HUES48 (cell line): ENCODE results near the gene PDSS2.

Experiments used
- H3K27ac ChIP-seq: one replicate; pipeline ENCODE4 v1.7.0; 2013; ENCODE audit warnings: low read depth, low read length, inconsistent platforms
- H3K27me3 ChIP-seq: 2 replicates; pipeline ENCODE4 v1.6.1; 2013; ENCODE audit warnings: mild to moderate bottlenecking, low read length; ENCODE audit not compliant: control insufficient read depth, insufficient read depth
- H3K36me3 ChIP-seq: 2 replicates; pipeline ENCODE4 v1.6.1; 2013; ENCODE audit warnings: low read length; ENCODE audit not compliant: control insufficient read depth, insufficient read depth
- H3K4me1 ChIP-seq: 2 replicates; pipeline ENCODE4 v1.6.1; 2013; ENCODE audit warnings: mild to moderate bottlenecking, low read length; ENCODE audit not compliant: control insufficient read depth, insufficient read depth
- H3K4me3 ChIP-seq: 2 replicates; pipeline ENCODE4 v1.5.1; 2013; ENCODE audit warnings: mild to moderate bottlenecking, low read depth, low read length
- H3K9ac ChIP-seq: 2 replicates; pipeline ENCODE4 v1.6.1; 2013; ENCODE audit warnings: mild to moderate bottlenecking, low read depth, low read length, moderate library complexity
- H3K9me3 ChIP-seq: 2 replicates; pipeline ENCODE4 v1.6.1; 2013; ENCODE audit warnings: low read length; ENCODE audit not compliant: control insufficient read depth, insufficient read depth

The PDSS2 gene

DNA sequence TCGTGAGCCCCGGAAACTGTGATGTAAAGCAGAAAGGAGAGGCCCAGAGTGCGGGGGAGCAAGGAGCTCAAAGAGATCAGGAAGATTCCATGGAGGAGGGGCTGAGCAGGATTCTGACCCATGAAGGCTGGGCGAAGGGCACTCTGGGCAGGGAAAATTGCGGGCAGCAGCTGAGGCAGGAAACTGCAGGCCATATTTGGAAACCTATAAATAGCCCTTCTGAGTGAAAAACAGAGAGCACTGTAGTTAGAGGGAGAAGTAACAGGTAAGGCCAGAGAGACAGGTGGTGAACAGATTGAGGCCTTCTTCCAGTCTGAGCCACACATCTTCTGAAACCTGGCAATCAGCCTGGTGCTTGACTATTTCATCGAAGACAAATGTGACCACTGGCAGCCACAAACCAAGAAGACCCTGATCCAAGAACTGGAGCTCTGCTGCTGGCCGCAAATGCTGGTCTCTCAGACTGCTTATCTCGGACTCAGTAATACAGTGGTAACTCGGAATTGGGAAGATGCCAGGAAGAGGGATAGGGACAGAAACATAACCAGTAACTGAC lies 329.9 kb downstream of the PDSS2 start:
- no peak overlapping the region for H3K27ac ChIP-seq
- peaks cover 36% of the 10 kb centered on the region for H3K4me1 ChIP-seq
- no peak overlapping the region for H3K4me3 ChIP-seq

DNA sequence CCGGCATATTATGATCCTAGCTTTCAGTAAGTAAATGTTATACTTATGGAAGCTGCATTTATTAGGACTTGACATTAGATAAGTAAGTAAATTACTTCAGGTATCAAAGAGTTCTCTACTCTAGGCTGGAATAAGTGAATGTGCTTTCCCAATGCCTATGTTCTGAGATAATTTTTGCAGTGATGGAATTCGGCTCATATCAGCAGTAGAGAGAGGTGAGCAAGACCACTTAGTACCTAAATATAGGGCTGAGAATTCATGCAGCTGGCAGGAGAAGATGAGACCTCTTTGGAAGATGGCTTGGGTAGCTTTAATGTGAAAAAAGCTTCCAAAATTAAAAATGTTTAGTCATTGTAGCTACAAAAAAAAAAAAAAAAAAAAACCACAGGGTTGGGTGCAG lies 330.8 kb downstream of the PDSS2 start:
- peaks cover 38% of the 10 kb centered on the region for H3K4me1 ChIP-seq
- no peaks in the 10 kb centered on the region for H3K27me3 ChIP-seq
- H3K9ac ChIP-seq: no peak overlapping the region
- H3K4me3 ChIP-seq: no peak overlapping the region
- H3K27ac ChIP-seq: no peak overlapping the region
- H3K36me3 ChIP-seq: no peaks in the 10 kb centered on the region
- no peaks in the 10 kb centered on the region for H3K9me3 ChIP-seq

More for the DNA sequence above, 329.9 kb downstream of the PDSS2 start:
- Histone ChIP-seq H3K9me3 (no peaks in the 10 kb centered on the region), H3K36me3 (no peaks in the 10 kb centered on the region), H3K27me3 (no peaks in the 10 kb centered on the region), H3K9ac (no peak overlapping the region)

DNA sequence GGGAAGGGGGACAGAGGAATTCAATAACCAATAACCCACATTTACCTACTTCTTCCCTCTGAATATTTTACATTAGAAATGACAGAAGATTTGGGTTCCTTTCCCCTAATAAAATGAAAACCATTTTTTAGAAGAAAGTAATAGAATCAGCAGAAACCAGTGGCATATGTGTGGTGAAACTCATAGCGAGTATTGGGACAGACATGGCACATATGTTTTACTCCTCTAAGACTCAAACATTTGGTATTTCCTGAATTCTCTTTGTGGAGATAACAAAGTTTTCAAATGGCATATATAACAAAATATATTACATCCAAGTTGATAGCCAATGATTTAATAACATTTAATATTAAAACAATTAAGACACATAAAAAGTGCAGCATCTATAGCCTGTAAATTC lies 331.2 kb downstream of the PDSS2 start:
- Histone ChIP-seq H3K4me1 (peaks cover 38% of the 10 kb centered on the region), H3K9ac (no peak overlapping the region), H3K4me3 (no peak overlapping the region), H3K27me3 (no peaks in the 10 kb centered on the region), H3K27ac (no peak overlapping the region), H3K9me3 (no peaks in the 10 kb centered on the region), H3K36me3 (no peaks in the 10 kb centered on the region)

DNA sequence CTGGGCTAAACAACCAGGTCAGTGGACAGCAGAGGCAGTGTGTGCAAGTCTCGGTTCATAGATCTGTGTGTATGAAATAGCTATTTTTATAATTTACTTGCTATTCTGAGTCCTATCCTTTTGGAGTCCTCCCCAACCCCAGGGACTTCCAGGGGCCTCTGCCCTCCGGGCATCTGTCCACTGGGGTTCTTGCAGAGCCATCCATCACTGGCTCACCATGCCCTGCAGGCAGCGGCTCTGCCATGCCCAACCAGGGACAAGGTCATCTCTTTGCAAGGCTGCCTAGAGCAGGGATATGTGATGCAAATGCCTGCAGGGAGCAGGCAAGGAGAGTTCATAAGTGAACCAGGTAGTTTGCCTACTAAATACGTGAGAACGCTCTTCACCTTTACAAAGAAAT lies 333.6 kb downstream of the PDSS2 start:
- H3K27ac ChIP-seq: peak overlapping the region; percentile 78
- H3K36me3 ChIP-seq: no peaks in the 10 kb centered on the region
- H3K4me1 ChIP-seq: peaks cover 42% of the 10 kb centered on the region
- no peak overlapping the region for H3K4me3 ChIP-seq
- no peak overlapping the region for H3K9ac ChIP-seq
- H3K27me3 ChIP-seq: no peaks in the 10 kb centered on the region
- H3K9me3 ChIP-seq: no peaks in the 10 kb centered on the region

DNA sequence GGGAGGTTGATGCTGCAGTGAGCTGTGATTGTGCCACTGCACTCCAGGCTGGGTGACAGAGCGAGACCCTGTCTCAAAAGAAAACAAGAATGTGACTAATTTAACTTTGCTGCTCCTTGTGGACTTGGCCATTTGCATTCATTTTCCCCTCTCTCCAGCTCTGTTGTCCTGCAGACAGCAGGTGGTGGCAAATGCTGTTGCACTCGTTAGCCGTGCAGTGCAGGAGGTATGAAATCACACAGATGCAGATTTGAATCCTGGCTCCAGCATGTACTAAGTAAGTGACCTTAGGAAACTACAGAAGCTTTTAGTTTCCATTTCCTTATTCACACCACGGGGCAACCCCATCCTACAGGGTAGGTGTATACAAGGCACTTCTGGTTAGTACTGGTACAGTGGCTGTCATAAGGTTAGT lies 334.4 kb downstream of the PDSS2 start:
- Histone ChIP-seq H3K27me3 (no peaks in the 10 kb centered on the region), H3K4me1 (peaks cover 41% of the 10 kb centered on the region), H3K9me3 (no peaks in the 10 kb centered on the region), H3K27ac (peak overlapping the region; percentile 78), H3K9ac (0 out of 2 replicates have a peak overlapping the region, but pooled peaks have one; percentile 30), H3K4me3 (no peak overlapping the region), H3K36me3 (no peaks in the 10 kb centered on the region)

DNA sequence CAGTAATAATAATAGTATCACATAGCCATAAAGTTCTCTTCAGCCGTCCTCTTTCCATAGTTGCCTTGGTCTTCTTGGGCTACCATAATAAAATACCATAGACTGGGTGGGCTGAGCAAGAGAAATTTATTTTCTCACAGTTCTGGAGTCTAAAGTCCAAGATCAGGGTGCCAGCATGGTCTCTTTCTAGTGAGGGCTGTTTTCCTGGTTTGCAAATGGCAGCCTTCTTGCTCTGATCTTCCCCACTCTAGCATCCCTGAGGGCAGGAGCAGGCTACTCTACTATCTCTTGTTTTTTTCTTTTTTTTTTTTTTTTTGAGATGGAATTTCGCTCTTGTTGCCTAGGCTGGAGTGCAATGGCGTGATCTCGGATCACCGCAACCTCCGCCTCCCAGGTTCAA lies 335.9 kb downstream of the PDSS2 start:
- no peak overlapping the region for H3K9ac ChIP-seq
- H3K9me3 ChIP-seq: no peaks in the 10 kb centered on the region
- no peaks in the 10 kb centered on the region for H3K27me3 ChIP-seq
- H3K4me3 ChIP-seq: no peak overlapping the region
- H3K4me1 ChIP-seq: peaks cover 39% of the 10 kb centered on the region
- H3K36me3 ChIP-seq: no peaks in the 10 kb centered on the region
- no peak overlapping the region for H3K27ac ChIP-seq

DNA sequence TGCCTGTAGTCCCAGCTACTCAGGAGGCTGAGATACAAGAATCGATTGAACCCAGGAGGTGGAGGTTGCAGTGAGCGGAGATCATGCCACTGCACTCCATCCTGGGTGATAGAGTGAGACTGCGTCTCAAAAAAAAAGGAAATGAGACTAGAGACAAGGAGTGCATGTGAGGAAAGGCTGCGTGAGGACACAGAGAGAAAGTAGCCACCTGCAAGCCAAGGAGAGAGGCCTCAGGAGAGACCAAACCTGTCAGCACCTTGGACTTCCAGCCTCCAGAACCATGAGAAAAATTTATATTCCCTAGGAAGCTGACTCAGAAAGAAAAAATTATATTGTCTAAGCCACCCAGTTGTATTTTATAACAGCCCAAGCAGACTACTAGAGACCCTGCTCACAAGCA lies 336.6 kb downstream of the PDSS2 start:
- H3K4me1 ChIP-seq: peaks cover 40% of the 10 kb centered on the region
- no peak overlapping the region for H3K4me3 ChIP-seq
- no peaks in the 10 kb centered on the region for H3K9me3 ChIP-seq
- H3K27ac ChIP-seq: no peak overlapping the region
- H3K36me3 ChIP-seq: no peaks in the 10 kb centered on the region
- no peak overlapping the region for H3K9ac ChIP-seq
- H3K27me3 ChIP-seq: no peaks in the 10 kb centered on the region

DNA sequence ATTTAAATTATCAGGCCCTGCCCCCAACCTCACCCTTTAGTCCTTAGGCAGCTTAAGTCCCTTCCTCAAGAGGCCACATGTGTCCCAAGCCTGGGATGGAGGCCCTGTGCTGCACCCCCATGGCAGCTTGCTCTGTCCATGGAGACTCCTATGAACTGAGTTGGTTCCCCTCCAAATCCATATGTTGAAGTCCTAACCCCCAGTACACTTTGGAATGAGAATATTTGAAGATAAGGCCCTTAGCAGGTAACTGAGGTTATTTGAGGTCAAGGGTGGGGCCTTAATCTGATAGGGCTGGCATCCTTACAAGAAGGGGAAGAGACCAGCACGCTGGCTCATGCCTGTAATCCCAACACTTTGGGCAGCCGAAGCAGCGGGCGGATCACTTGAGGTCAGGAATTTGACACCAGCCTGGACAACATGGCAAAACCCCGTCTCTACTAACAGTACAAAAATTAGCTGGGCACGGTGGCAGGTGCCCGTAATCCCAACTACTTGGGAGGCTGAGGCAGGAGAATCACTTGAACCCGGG lies 337.3 kb downstream of the PDSS2 start:
- no peak overlapping the region for H3K9ac ChIP-seq
- H3K27ac ChIP-seq: no peak overlapping the region
- H3K27me3 ChIP-seq: no peaks in the 10 kb centered on the region
- H3K9me3 ChIP-seq: no peaks in the 10 kb centered on the region
- no peak overlapping the region for H3K4me3 ChIP-seq
- H3K4me1 ChIP-seq: peaks cover 45% of the 10 kb centered on the region
- H3K36me3 ChIP-seq: no peaks in the 10 kb centered on the region

DNA sequence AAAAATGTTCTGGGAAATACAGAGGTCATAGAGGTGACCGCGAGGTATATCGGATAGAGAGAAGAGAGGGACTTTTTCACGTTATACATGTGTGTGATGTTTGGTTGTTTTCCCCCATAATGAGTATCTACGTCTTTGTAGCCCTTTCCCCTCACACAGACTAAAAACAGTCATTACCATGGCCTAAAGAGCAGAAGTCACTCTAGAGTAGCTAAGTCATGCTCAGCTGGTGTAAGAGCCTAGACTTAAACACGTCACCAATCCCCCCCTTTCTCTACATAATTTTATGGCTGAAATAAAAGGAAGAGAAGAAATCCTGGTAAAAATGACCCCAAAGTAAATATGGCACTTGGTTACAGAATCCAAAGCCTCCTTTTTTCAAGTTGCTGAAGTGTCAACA lies 338.1 kb downstream of the PDSS2 start:
- Histone ChIP-seq H3K9me3 (no peaks in the 10 kb centered on the region), H3K36me3 (no peaks in the 10 kb centered on the region), H3K4me3 (no peak overlapping the region), H3K27me3 (no peaks in the 10 kb centered on the region), H3K4me1 (peaks cover 50% of the 10 kb centered on the region), H3K9ac (no peak overlapping the region), H3K27ac (no peak overlapping the region)

- Histone ChIP-seq H3K27ac (no peak overlapping the region), H3K27me3 (no peaks in the 10 kb centered on the region), H3K36me3 (no peaks in the 10 kb centered on the region), H3K4me1 (peaks cover 46% of the 10 kb centered on the region), H3K9ac (no peak overlapping the region), H3K4me3 (no peak overlapping the region), H3K9me3 (no peaks in the 10 kb centered on the region)
These were observed 339.0 kb downstream of the PDSS2 start for GRCh38 chr6:107120404-107120803.

DNA sequence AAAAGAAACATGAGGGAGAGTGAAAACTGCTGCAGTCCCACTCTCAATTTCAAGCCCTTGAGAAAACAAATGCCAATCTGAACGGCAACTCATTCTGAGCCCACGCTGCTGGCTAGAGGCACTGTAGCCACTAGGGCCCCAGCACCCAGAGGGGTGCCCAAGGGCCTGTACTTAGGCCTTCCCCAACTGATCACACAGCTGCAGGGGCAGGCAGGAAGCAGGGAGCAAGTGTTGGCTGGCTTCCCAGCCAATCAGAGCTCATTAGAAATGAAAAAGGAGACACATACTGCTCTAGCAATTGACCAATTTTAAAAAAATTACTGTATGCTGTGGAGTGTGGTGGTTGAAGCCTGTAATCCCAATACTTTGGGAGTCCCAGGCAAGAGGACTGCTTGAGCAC lies 340.4 kb downstream of the PDSS2 start:
- Histone ChIP-seq H3K27me3 (no peaks in the 10 kb centered on the region), H3K9me3 (no peaks in the 10 kb centered on the region), H3K4me1 (peaks cover 36% of the 10 kb centered on the region), H3K4me3 (no peak overlapping the region), H3K36me3 (no peaks in the 10 kb centered on the region), H3K27ac (peak overlapping the region; percentile 1), H3K9ac (peak overlapping the region; percentile 24; the same call in 1 of the 2 replicates)
